Measurements from ENCODE around the gene FAAP100.

DNA sequence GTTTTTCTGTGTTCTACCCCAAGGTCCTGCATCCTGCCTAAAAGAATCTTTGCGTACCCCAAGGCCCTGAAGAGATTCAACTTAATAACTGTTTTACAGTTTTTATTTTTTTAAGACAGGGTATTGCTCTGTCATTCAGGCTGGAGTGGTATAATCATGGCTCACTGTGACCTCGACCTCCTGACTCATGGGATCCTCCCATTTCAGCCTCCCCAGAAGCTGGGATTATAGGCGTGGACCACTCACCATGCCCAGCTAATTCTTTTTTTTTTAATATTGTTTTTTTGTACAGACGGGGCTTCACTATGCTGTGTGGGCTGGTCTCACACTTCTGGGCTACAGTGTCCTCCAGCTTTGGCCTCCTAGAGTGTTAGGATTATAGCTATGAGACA, 9.3 kb upstream of the FAAP100 start:
- TF ChIP-seq, protein P1, sequence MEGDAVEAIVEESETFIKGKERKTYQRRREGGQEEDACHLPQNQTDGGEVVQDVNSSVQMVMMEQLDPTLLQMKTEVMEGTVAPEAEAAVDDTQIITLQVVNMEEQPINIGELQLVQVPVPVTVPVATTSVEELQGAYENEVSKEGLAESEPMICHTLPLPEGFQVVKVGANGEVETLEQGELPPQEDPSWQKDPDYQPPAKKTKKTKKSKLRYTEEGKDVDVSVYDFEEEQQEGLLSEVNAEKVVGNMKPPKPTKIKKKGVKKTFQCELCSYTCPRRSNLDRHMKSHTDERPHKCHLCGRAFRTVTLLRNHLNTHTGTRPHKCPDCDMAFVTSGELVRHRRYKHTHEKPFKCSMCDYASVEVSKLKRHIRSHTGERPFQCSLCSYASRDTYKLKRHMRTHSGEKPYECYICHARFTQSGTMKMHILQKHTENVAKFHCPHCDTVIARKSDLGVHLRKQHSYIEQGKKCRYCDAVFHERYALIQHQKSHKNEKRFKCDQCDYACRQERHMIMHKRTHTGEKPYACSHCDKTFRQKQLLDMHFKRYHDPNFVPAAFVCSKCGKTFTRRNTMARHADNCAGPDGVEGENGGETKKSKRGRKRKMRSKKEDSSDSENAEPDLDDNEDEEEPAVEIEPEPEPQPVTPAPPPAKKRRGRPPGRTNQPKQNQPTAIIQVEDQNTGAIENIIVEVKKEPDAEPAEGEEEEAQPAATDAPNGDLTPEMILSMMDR (optimal IDR thresholded peaks at IDR 0.05 in 1 of 3, IDR thresholded peaks at IDR 0.05 in 1 of 3, conservative IDR thresholded peaks at IDR 0.05 in 1 of 3; ENCODE audit: extremely low read depth in 1 of 3, insufficient read depth in 2 of 3, low read length in 3 of 3), result no peak
- no peak for TF ChIP-seq EZH2 (IDR thresholded peaks at IDR 0.05; ENCODE audit: low read length)
